Breast epithelium (tissue), 4 donors: Measurements from ENCODE around the gene CYP2A7. TPM values are rescaled to one million over a fixed set of nuclear protein-coding genes. Genes with fewer than 3 reads are reported as not detected.
"Not testable (repeated sequence)": the region's sequence is repeated elsewhere in the genome, so short reads cannot be mapped to it uniquely, and the experiment has no call there.

Experiments used
- DNase-seq, 2 donors: peaks; one replicate each; pipeline ENCODE4 v3.0.0-alpha.2; 2019; ENCODE audit warnings: low spot score in 2 of 2
- H3K27ac ChIP-seq, 2 donors: fragments of 200-600 bp; sonication (generic) in 1 of 2; one replicate each; pipeline ENCODE4 v1.5.1; 2016 to 2019; ENCODE audit warnings: mild to moderate bottlenecking in 1 of 2
- H3K27me3 ChIP-seq, 2 donors: fragments of 200-600 bp; sonication (generic) in 1 of 2; one replicate each; pipeline versions ENCODE4 v1.5.1 to v1.6.0; 2017 to 2019; ENCODE audit warnings: control low read depth in 1 of 2, mild to moderate bottlenecking in 1 of 2
- H3K36me3 ChIP-seq: fragments of 200-600 bp; one replicate; pipeline ENCODE4 v1.5.1; 2019
- H3K4me1 ChIP-seq, 2 donors: fragments of 200-600 bp; sonication (generic); one replicate each; pipeline ENCODE4 v1.5.1; 2016 to 2019; ENCODE audit warnings: control low read depth in 1 of 2
- H3K4me3 ChIP-seq, 3 donors: fragments of 200-600 bp; sonication (generic); 1 replicate in 2 of 3; 2 replicates in 1 of 3; pipeline ENCODE4 v1.5.1; 2016 to 2019; ENCODE audit warnings: mild to moderate bottlenecking in 3 of 3, moderate library complexity in 2 of 3
- H3K9me3 ChIP-seq, 2 donors: fragments of 200-600 bp; sonication (generic) in 1 of 2; one replicate each; pipeline ENCODE4 v1.5.1; 2016 to 2019; ENCODE audit warnings: control low read depth in 1 of 2
- CTCF ChIP-seq, 3 donors: fragments of 450-650 bp; IDR thresholded peaks; one replicate each; pipeline ENCODE4 v1.5.1; 2016 to 2017; ENCODE audit warnings: antibody characterized with exemption in 3 of 3, mild to moderate bottlenecking in 3 of 3, moderate library complexity in 3 of 3
- POLR2A ChIP-seq: fragments of 450-650 bp; IDR thresholded peaks from one replicate; pipeline ENCODE4 v1.6.1; 2016; ENCODE audit warnings: antibody characterized with exemption, mild to moderate bottlenecking, moderate library complexity
- POLR2AphosphoS5 ChIP-seq, 3 donors: sonication (generic); formaldehyde crosslinking; IDR thresholded peaks; one replicate each; pipeline ENCODE4 v1.6.1; 2017; ENCODE audit warnings: antibody characterized with exemption in 3 of 3
- intact Hi-C: fragments of 100-400 bp; cut with DNase I; formaldehyde crosslinking; loops from one replicate; pipeline ENCODE4 v1.15.1; 2023; ENCODE audit warnings: low total_unique reads
- total RNA-seq, 3 donors: library from RNA; depleted of rRNA; stranded (reverse); fragments of >200 nt; gene quantifications; one replicate each; pipeline ENCODE4 v1.1.0, GENCODE V29; 2016

The CYP2A7 gene
- total RNA-seq, 3 donors from 2014 or later = not detected

DNA sequence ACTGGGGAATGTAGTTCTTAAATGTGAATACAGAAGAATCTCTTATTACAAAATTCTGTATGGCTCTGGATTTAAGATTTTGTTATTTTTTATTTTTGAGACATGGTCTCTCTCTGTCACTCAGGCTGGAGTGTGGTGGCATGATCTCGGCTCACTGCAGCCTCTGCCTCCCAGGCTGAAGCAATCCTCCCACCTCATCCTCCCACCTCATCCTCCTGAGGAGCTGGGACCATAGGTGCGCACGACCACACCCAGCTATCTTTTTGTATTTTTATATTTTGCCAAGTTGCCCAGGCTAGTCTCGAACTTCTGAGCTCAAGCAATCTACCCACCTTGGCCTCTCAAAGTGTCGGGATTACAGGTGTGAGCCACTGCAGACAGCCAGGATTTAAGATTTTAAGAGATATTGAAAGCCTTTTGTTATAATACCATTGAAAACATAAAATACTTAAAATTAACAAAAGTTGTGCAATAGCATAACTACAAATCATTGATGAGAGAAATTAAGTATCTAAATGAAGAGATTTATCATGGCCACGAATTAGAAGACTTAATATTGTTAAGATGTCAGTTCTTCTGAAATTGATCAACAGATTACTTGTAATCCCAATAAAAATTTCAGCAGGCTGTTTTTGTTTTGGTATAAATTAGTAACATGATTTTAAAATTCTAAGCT lies 45.1 kb downstream of the CYP2A7 start:
- H3K4me1 ChIP-seq = no peaks in the 10 kb centered on the region
- no peak overlapping the region for H3K27ac ChIP-seq
- no peak for DNase-seq
- no peaks in the 10 kb centered on the region for H3K36me3 ChIP-seq
- TF ChIP-seq CTCF (IDR thresholded peaks at IDR 0.05) = no peak
- TF ChIP-seq POLR2A = no peak
- TF ChIP-seq POLR2AphosphoS5 (IDR thresholded peaks at IDR 0.05) = no peak
- H3K27me3 ChIP-seq = no peaks in the 10 kb centered on the region
- intact Hi-C loops = no loop called here
- H3K9me3 ChIP-seq = no peaks in the 10 kb centered on the region
- no peak overlapping the region for H3K4me3 ChIP-seq

DNA sequence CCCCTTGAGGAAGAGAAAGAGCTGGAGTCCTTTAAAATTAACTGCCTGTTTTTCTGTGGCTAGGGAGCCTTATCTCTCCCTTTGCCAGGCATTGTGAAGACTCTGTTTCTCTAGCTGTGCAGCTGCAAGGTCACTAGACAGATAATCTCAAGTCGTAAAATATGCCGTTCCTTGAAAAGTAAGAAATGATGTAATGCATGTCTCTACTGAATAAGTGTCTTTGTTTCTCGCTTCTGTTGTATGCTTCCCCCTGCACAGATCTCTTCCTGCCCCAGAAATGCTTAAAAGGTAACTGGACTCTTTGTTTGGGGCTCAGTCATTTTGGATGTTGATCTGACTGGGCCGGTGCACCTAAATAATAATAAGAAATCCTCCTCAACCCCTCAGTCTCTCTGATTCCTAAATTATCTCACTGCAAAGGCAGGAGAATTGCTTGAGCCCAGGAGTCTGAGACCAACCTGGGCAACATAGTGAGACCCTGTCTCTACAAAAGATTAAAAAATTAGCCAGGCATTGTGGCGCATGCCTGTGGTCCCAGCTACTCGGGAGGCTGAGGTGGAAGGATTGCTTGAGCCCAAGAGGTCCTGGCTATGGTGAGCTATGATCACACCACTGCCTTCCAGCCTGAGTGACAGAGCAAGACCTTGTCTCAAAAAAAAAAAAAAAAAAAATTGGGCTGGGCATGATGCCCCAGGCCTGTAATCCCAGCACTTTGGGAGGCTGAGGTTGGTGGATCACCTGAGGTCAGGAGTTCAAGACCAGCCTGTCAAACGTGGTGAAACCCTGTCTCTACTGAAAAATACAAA lies 48.1 kb downstream of the CYP2A7 start:
- H3K27ac ChIP-seq, H3K27me3 ChIP-seq, H3K9me3 ChIP-seq, H3K36me3 ChIP-seq, H3K4me1 ChIP-seq, H3K4me3 ChIP-seq, DNase-seq, intact Hi-C loops: not testable (repeated sequence)

DNA sequence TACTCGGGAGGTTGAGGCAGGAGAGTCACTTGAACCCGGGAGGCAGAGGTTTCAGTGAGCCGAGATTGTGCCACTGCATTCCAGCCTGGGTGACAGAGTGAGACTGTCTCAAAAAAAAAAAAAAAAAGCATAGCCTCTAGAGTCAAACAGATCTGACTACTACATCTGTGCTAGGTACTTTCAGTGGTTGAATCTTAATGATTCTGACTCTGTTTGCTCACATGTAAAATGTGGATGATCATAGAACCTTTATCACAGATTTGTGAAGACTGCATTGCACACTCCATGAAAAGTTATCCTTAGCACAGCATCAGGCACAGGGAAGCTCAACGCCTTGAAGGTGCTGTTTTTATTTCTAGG lies 49.6 kb downstream of the CYP2A7 start:
- H3K27ac ChIP-seq = peak overlapping the region; percentile 64 to 68
- H3K4me1 ChIP-seq, H3K27me3 ChIP-seq, intact Hi-C loops, DNase-seq, H3K9me3 ChIP-seq, H3K36me3 ChIP-seq, H3K4me3 ChIP-seq: not testable (repeated sequence)

DNA sequence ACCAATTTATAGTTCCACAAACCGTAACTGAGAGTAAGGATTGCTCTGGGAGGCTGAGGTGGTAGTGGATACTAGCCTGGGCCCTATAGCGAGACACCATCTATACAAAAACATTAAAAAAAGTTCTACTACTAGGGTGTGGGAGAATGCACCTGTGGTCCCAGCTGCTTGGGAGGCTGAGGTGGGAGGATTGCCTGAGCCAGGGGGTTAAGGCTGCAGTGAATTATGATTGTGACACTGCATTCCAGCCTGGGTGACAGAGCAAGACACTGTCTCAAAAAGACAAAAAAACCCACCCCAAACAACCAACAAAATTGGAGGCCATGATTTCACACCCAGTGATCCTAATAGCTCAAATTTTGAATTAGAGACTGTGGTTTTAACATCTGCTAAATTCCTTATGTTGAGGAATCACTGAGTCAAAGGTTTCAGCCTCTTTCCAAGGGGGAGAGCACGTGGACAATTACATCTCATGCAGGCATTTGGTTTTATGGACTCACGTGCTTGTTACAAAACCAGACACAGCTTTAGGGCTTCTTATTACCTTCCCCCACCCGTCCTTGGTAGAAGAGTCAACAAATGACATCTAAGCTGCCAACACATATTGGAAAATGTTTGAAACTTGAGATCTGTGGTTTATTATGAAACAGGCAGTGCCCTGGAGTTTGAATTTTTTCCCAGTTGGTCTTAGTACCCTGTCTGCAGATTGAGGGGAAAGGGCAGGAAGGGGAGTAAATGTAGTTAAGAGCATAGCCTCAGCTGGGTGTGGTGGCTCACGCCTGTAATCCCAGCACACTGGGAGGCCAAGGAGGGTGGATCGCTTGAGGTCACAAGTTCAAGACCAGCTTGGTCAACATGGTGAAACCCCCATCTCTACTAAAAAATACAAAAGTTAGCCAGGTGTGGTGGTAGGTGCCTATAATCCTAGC lies 50.3 kb downstream of the CYP2A7 start:
- TF ChIP-seq CTCF (IDR thresholded peaks at IDR 0.05) = no peak
- peak in 1 of 3 donors; percentile 39 for TF ChIP-seq POLR2AphosphoS5 (IDR thresholded peaks at IDR 0.05)
- no peak for TF ChIP-seq POLR2A
- Histone ChIP-seq H3K36me3 (no peaks in the 10 kb centered on the region), H3K4me1 (no peaks in the 10 kb centered on the region), H3K27me3 (no peaks in the 10 kb centered on the region), H3K9me3 (no peaks in the 10 kb centered on the region), H3K27ac (peak overlapping the region; percentile 64 to 68), H3K4me3 (no peak overlapping the region)
- intact Hi-C loops = no loop called here
- no peak for DNase-seq

DNA sequence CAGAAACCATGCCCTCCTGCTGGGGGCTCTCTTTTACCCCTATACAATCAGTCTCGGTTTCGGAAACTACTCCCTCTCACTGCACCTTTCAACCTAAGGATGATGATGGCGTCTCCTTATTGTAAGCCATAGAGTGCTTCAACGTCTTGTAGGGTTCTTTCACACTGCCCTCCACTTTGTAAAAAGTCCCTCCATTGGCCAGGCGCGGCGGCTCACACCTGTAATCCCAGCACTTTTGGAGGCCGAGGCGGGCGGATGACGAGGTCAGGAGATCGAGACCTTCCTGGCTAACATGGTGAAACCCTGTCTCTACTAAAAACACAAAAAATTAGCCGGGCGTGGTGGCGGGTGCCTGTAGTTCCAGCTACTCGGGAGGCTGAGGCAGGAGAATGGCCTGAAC lies 51.3 kb downstream of the CYP2A7 start:
- intact Hi-C loops, H3K27ac ChIP-seq, H3K36me3 ChIP-seq, H3K9me3 ChIP-seq, H3K27me3 ChIP-seq, H3K4me1 ChIP-seq, H3K4me3 ChIP-seq, DNase-seq: not testable (repeated sequence)

DNA sequence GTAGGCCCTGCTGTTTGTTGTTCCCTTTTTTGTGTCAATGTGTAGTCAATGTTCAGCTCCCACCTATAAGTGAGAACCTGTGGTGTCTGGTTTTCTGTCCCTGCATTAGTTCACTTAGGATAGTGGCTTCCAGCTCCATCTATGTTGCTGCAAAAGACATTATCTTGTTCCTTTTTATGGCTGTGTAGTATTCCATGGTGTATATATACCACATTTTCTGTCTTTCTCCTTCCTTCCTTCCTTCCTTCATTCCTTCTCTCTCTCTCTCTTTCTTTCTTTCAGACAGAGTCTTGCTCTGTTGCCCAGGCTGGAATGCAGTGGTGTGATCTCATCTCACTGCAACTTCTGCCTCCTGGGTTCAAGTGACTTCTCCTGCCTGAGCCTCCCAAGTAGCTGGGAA lies 52.8 kb downstream of the CYP2A7 start:
- H3K4me3 ChIP-seq = no peak overlapping the region
- H3K36me3 ChIP-seq = no peaks in the 10 kb centered on the region
- H3K9me3 ChIP-seq = no peaks in the 10 kb centered on the region
- TF ChIP-seq CTCF (IDR thresholded peaks at IDR 0.05) (no peak), POLR2A (no peak), POLR2AphosphoS5 (IDR thresholded peaks at IDR 0.05) (no peak)
- intact Hi-C loops = no loop called here
- H3K4me1 ChIP-seq = no peaks in the 10 kb centered on the region
- no peaks in the 10 kb centered on the region for H3K27me3 ChIP-seq
- DNase-seq = no peak
- H3K27ac ChIP-seq = no peak overlapping the region
